GM19452 (cell line): Measurements from ENCODE around the gene RTF1.
"Not testable (repeated sequence)": the region's sequence is repeated elsewhere in the genome, so short reads cannot be mapped to it uniquely, and the experiment has no call there.

ENCODE experiments used
- ATAC-seq: cut with Tn5 transposase; IDR thresholded peaks from one replicate; pipeline ENCODE4 v1.9.1; 2021; ENCODE audit not compliant: unreplicated experiment

Gene RTF1

DNA sequence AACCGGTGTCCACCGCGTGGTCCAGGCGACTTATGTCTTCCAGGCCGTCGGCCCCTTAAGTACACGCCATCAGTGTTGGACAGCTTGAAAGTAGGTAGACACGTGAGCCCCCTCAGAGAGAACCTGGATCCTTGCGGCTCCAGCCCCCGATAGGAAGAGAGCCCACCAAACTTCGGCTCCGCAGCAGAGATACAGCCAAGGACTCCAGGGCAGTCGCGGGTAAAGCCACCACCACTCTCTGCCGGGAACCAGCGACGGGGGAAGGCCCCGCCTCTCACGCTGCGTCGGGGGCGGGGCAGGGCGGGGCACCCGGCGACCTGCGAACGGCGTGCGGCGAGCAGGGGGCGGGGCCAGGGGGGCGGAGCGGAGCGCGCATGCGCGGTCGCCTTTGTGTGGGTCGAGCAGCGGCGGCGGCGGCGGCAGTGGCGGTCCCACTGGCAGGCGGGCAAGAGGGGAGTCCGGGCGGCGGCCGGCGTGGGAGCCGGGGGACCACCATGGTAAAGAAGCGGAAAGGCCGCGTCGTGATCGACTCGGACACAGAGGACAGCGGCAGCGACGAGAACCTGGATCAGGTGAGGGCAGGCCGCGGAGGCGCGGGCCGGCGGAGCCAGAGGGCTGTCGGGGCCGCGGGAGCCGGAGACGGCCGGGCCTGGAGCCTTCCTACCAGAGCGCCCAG is at the start of gene RTF1:
RTF1 (plus strand) TSS at position 354 of the 676 bp plus-strand sequence; CDS start at position 375, 21 bp downstream.
- ATAC-seq = peak; percentile 78

DNA sequence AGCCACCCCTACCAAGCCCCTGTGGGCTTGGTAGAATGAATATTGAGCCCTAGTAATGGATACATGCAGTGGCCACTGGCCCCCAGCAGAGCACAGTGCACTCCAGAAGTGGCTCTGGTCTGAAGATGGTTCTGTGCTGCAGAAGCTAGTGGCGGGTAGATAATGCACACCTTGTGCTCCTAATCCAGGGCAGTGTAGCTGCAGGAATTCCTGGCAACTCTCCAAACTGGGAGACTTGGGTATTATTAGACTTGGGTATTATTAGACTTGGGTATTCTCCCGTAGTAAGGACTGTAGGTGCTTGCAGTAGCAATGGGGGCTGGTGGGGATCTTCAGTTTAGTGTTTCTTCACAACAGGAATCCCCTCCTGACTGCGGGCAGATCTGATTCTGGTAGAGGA is 49.5 kb upstream of the RTF1 start:
- ATAC-seq = no peak

DNA sequence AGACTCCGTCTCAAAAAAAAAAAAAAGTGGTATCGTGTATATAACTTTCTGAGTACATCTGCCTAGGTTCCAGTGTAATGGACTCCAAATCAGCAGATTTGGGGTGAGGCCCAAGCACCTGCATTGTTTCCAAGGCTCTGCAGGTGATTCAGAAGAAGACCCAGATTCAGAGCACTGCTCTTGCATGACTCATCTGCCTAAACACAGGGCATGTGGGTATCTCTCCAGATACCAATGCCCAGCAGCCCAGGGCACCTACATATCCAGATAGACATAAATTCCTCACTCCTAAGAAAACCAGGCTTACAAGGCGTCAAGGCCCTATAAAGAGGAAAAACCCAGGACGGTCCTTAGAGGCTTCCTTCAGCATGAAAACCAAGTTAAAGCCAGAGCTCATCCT is 38.9 kb upstream of the RTF1 start:
- ATAC-seq = no peak

DNA sequence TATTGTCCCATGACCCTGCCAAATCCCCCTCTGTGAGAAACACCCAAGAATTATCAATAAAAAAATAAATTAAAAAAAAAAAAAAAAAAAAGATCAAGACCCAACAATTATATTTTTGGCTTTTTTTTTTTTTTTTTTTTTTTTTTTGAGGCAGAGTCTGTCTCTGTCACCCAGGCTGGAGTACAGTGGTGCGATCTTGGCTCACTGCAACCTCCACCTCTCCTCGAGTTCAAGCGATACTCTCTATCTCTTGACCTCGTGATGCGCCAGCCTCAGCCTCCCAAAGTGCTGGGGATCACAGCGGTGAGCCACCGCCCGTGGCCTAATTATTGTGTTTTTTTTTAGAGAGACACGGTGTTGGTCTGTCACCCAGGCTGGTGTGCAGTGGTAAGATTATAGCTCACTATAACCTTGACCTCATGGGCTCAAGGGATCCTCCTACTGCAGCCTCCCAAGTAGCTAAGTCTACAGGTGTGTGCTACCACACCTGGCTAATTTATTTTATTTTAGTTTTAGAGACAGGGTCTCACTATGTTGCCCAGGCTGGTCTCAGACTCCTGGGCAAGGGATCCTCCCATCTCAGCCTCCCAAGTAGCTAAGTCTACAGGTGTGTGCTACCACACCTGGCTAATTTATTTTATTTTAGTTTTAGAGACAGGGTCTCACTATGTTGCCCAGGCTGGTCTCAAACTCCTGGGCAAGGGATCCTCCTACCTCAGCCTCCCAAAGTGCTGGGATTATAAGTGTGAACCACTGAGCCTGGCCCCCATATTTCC is 32.7 kb upstream of the RTF1 start:
- not testable (repeated sequence) for ATAC-seq

DNA sequence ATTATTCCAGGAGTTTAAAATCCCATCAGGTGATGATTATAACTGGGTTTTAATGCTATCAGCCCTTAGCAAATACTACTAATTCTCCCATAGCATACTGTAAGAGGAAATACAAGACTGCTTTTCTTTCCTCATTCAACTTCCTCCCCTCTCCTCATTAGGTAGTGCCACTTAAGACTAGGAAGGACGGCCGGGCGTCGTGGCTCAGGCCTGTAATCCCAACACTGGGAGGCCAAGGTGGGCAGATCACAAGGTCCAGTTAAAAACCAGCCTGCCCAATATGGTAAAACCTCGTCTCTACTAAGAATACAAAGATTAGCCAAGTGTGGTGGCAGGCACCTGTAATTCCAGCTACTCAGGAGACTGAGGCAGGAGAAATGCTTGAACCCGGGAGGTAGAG is 29.2 kb upstream of the RTF1 start:
- ATAC-seq = no peak

DNA sequence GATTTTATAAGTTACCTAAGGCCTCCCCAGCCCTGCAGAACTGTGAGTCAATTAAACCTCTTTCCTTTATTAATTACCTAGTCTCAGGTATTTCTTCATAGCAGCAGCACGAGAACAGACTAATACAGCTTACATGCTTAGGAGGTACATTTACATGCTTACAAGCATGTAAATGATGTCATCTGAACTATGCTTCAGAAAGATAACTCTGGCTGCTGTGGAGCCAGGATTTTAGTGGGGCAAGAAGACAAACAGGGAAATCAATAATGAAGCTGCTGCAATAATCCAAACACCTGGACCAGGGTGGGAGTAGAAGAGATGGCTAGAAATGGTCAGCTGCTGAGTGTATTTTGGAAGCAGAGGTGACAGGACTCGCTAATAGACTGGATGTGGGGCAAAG is 24.2 kb upstream of the RTF1 start:
- no peak for ATAC-seq

DNA sequence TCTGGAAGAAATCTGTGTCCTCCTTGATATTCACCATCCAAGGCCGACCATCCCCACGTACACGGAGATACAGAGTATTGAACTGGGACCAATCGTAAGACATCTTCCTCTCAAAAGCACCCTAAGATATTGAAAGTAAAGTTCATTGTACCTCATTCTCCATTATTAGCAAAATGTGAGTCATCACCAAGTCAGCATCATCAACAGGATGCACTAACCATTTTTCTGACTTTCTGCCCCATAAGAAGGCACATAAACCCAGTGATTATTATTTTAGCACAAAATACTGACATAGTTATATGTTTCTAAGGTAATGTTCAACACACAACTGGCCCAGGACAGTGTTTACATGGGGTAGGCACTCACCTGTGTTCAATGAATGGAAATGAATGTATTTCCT is 22.0 kb upstream of the RTF1 start:
- ATAC-seq = no peak

DNA sequence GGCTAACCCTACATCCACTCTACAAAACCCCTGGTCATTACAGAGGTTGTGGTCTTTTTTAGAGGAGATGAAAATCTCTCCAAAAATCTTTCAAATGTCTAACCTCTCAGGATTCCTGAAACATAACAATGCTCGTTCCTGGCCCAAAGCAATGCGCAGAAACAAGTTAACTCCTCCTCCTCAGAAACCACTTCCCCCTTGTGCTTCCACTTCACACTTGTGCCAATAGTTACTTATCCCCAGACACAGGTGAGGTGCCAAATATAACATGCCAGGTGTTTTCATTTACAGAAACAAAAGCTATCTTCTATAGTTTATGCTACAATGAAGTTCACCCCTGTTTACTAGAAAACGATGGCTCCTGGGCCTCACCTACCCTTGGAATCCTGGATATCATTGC is 20.8 kb upstream of the RTF1 start:
- ATAC-seq = no peak

DNA sequence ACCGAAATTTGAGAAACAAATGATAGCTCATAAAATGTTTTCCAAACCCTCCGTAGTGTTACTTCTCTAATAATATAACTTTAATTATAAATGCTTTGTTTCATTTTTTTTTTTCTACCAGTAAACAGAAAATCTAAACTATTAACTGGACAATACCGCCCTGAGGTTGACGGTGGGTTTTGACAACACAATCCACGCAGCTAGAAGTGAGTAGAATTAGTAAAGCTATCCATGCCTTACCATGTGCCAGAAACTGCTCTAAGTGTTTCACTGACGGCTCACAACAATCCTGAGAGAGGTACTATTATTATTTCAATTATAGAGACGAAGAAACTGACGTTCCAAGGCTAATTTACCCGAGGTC is 15.0 kb upstream of the RTF1 start:
- peak; percentile 8 for ATAC-seq

DNA sequence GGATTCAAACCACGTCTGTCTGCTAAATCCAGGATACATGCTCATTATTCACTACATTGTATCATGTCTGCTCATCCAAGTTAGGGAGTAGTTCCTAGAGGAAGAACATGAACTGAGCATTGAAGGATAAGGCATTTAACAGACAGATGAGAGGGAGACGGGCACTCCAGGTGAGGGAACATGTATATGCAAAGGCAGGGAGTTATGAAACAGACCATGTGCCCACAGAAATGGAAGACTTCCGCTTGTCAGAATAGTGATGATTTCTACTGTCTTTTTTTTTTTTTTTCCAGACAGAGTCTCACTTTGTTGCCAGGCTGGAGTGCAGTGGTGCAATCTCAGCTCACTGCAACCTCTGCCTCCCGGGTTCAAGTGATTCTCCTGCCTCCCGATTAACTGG is 9.6 kb upstream of the RTF1 start:
- no peak for ATAC-seq

DNA sequence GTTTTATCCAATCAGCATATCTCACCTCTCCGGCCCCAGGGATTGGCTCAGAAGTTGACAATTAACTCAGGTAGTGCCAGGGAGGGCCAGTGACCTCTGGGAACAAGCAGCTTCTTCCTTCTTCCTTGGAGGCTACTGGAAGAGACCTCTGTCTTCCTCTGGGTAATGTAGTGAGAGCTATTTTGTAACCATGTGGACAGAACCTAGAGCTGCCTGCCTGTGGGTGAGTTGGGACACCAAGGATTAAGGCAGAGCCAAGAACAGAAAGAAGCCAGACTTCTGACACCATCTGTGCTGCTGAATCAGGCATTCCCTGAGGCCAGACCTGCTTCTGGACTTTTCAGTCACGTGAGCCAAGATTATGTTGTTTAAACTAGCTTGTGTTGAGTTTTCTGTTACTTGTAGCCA is 8.7 kb upstream of the RTF1 start:
- ATAC-seq = no peak

DNA sequence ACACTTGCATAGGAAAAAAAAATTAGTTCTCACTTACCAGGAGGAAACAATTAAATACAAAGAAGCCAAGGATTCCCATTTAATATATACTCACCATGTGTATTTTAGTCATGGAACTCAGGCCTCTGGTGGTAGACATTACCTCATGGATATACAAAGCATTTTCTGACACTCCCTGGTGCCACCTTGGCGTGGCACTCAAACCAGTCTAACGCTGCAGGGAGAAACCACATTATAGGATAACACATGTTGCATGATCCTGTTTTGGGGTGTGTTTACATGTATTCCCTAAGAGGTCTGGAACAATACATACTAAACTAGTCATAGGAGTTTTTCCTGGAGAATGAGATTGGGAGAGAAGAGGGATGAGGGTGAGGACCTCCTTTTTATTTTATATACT is 5.9 kb upstream of the RTF1 start:
- ATAC-seq = no peak

DNA sequence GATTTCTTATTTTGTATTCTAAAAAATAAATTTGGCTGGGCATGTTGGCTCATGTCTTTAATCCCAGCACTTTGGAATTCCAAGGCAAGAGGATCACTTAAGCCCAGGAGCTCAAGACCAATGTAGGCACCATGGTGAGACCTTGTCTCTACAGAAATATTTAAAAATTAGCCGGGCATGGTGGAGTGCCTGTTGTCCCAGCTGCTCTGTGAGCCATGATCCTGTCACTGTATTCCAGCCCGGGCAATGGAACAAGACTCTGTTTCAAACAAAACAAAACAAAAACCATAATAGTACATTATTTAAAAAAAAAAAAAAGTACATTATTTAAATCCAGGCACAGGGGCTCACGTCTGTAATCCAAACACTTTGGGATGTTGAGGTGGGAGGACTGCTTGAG is 5.5 kb upstream of the RTF1 start:
- ATAC-seq = no peak

DNA sequence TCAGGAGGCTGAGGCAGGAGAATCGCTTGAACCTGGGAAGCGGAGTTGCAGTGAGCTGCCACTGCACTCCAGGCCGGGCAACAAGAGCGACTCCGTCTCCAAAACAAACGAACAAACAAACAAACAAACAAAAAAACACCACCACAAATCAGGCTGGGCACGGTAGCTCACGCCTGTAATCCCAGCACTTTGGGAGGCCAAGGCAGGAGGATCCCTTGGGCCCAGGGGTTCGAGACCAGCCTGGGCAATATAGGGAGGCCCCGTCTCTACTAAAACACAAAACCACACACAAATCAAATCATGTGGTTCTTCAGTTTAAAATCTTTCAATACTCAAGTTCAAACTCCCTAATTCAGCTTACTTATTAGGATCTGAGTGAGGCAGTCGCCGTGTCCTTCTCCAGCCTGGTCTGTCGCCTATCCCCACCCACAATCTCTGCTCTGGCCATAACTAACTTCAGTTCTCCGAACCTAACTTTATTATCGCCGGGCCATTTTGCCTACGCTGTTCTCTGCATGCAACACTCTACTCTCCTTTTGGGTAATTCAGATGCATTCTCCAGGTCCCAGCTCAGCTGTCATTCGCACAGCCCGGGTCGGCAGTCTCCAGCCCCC is 660 bp upstream of the RTF1 start:
- ATAC-seq = no peak

DNA sequence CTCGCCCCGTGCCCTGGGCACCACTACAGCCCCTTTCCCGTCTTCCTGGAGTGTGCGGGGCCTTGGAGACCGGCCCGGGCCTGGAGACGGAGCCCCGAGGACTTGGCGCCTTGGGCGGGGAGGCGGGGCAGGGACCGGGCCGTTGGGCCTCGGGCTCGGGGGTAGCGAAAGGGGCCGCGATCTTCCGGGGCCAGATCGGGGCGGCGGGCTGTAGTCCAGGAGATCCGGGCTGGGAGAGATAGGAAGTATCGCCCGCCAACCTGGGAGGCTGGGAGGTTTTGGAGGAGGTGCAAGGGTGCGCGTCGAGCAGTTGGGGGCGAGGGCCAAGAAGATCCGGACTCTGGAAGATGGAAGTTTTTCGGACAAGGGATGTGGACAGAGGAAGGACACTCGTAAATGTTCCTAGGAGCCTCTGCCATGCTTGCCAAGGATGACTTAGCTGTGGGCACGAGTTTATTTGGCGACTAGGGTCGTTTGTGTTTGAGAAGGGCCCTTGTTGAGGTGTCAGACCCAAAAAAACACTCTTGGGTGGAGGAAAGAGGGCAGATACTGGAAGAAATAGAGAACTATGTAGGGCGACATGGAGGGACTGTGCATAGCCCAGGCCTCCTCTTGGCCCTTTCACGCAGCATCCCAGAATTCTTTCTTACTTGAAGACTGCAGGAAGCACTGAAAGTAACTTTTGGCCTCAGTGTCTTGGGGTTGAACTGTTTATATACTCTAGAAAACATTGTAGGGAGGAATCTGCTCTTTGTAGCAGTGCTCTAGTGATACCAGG is 712 bp downstream of the RTF1 start:
- ATAC-seq = peak; percentile 34

DNA sequence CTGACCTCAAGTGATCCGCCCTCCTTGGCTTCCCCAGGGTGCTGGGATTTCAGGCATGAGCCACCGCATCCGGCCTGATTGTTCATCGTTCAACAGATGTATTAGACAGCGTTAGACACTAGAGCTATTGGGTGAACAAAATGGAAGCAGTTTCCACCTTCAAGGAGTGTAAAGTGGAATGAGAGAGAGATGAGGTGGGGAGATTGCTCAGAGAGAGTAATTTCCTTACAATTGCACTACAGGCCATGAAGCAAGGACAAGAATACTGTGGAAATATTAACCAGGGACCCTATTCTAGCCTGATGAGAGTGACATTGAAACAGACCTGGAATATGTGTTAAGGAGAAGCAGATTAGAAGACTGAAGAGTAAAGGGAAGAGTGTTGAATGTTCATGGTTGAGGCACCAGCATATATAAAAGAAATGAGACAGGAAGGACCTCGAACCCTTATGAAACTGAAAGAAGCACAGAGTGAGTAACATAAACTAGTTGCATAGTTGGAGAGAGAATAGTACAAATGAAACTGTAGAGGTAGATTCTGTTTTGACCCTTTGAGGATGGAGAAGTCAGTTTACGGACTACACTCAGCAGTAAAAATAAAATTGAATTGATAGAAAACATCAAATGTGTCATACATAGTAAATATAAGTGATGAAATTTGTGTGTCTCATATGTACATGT is 7.2 kb downstream of the RTF1 start:
- peak; percentile 79 for ATAC-seq

DNA sequence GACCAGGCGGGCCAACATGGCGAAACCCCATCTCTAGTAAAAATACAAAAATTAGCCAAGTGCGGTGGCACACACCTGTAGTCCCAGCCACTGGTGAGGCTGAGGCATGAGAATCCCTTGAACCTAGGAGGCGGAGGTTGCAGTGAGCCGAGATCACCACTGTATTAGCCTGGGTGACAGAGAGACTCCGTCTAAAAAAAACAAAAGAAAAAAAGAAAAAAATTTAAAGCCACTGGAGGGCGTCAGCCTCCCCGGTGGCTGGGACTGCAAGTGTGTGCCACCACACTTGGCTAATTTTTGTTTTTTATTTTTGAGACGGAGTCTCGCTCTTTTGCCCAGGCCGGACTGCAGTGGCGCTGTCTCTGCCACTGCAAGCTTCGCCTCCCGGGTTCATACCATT is 7.9 kb downstream of the RTF1 start:
- no peak for ATAC-seq

DNA sequence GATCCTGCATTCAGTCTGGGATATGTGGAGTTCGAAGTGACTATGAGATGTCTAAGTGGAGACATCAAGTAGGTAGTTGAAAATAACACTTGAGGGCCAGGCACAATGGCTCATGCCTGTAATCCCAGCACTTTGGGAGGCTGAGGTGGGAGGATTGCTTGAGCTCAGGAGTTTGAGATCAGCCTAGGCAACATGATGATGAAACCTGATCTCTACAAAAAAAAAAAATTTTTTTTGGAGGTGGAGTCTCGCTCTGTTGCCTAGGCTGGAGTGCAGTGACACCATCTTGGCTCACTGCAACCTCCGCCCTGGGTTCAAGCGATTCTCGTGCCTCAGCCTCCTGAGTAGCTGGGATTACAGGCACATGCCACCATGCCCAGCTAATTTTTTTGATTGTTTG is 9.0 kb downstream of the RTF1 start:
- ATAC-seq = not testable (repeated sequence)

DNA sequence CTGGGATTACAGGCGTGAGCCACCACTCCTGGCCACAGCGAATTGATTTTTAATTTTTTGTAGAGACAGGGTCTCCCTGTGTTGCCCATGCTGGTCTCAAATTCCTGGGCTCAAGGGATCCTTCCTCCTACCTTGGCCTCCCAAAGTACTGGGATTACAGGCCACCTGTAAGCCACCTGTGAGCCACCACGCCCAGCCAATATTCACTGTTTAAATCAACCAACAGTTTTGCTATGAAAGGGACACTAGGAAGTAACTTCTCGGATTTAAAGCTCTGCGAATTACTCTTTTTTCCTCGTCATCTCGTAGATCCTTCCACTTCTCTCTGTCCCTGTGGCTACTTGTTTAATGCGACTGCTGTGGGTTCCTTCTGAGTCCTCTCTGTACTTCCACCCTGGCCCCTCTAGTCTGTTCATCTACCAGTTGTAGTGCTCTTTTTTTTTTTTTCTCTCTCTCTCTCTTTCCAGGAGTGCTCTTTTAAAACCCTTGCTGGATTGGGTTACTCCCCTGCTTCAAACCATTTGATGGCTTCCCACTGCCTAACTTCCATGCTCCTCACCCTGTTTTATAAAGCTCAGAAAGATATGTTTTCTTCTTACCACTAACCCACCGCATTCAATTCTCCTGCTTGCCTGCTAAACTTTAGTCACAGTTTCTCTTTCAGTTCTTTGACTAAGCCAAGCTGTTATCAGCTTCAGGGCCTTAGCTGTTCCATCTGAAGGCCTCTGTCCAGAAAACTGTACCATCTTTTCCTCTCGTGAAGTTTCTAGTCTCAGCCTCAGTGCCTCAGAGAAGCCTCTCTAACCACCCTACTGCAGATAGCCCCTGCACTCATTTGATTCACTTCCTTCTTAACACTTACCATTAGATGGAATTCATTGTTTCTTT is 12.4 kb downstream of the RTF1 start:
- ATAC-seq = peak; percentile 76
